Calu3 (cell line): ENCODE results near the gene PCED1B. TPM values are rescaled to one million over a fixed set of nuclear protein-coding genes. Genes with fewer than 3 reads are reported as not detected.

ENCODE experiments used
- BruUV-seq: library from RNA; stranded (reverse); fragments of 400-500 nt; replicated peaks from 2 replicates; lab custom pipeline; 2021; lab: Mats Ljungman, UMichigan
- CTCF ChIA-PET: fragments of 300-600 bp; sonication (Branson Sonifier 250); formaldehyde crosslinking; loops from one replicate; lab custom pipeline; 2022; ENCODE audit warnings: antibody characterized with exemption; lab: Charles Lee
- DNase-seq: peaks from one replicate; pipeline ENCODE4 v3.0.0; 2022
- H3K27ac Mint-ChIP-seq: one replicate; pipeline ENCODE4 v1.8.0; 2022; ENCODE audit warnings: mixed read lengths; ENCODE audit not compliant: unreplicated experiment
- H3K27me3 Mint-ChIP-seq: one replicate; pipeline ENCODE4 v1.8.0; 2022; ENCODE audit warnings: mixed read lengths; ENCODE audit not compliant: unreplicated experiment
- H3K36me3 Mint-ChIP-seq: one replicate; pipeline ENCODE4 v1.8.0; 2022; ENCODE audit warnings: mild to moderate bottlenecking, moderate library complexity, mixed read lengths; ENCODE audit not compliant: insufficient read depth, unreplicated experiment
- H3K4me1 Mint-ChIP-seq: one replicate; pipeline ENCODE4 v1.8.0; 2022; ENCODE audit warnings: mild to moderate bottlenecking, low read depth, mixed read lengths; ENCODE audit not compliant: unreplicated experiment
- H3K4me3 Mint-ChIP-seq: one replicate; pipeline ENCODE4 v1.8.0; 2022; ENCODE audit warnings: mild to moderate bottlenecking, low read depth, moderate library complexity, mixed read lengths; ENCODE audit not compliant: unreplicated experiment
- H3K9me3 Mint-ChIP-seq: one replicate; pipeline ENCODE4 v1.8.0; 2022; ENCODE audit warnings: low read depth, mixed read lengths; ENCODE audit not compliant: unreplicated experiment
- intact Hi-C: fragments of 100-400 bp; cut with micrococcal nuclease; formaldehyde crosslinking; loops from one replicate; pipeline ENCODE4 v1.10.0; 2022; ENCODE audit not compliant: unreplicated experiment
- total RNA-seq: library from RNA; stranded (reverse); gene quantifications from 2 replicates; pipeline ENCODE4 v1.2.3, GENCODE V29; 2022
- TF ChIP-seq, protein P1 (sequence below): fragments of 200-600 bp; IDR thresholded peaks from one replicate; pipeline ENCODE4 v1.8.0; 2022; ENCODE audit warnings: antibody characterized with exemption; ENCODE audit not compliant: unreplicated experiment

The PCED1B gene
- total RNA-seq, 1 experiment from 2014 or later: 4.1 TPM

- intact Hi-C loops: no loop called here
- Mint-ChIP-seq H3K36me3 (no peaks in the 10 kb centered on the region), H3K4me1 (no peaks in the 10 kb centered on the region), H3K4me3 (no peak overlapping the region), H3K9me3 (peaks cover 2% of the 10 kb centered on the region), H3K27me3 (no peaks in the 10 kb centered on the region), H3K27ac (no peak overlapping the region)
- no peak for DNase-seq
- TF ChIP-seq, protein P1, sequence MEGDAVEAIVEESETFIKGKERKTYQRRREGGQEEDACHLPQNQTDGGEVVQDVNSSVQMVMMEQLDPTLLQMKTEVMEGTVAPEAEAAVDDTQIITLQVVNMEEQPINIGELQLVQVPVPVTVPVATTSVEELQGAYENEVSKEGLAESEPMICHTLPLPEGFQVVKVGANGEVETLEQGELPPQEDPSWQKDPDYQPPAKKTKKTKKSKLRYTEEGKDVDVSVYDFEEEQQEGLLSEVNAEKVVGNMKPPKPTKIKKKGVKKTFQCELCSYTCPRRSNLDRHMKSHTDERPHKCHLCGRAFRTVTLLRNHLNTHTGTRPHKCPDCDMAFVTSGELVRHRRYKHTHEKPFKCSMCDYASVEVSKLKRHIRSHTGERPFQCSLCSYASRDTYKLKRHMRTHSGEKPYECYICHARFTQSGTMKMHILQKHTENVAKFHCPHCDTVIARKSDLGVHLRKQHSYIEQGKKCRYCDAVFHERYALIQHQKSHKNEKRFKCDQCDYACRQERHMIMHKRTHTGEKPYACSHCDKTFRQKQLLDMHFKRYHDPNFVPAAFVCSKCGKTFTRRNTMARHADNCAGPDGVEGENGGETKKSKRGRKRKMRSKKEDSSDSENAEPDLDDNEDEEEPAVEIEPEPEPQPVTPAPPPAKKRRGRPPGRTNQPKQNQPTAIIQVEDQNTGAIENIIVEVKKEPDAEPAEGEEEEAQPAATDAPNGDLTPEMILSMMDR: no peak
- CTCF ChIA-PET: no interaction called here
- no TSS peak for BruUV-seq
Measured at GRCh38 chr12:47206450-47207339, 127.3 kb downstream of the PCED1B start.

- BruUV-seq: no TSS peak
- intact Hi-C loops: no loop called here
- no peak overlapping the region for H3K4me3 Mint-ChIP-seq
- peaks cover 2% of the 10 kb centered on the region for H3K9me3 Mint-ChIP-seq
- no peaks in the 10 kb centered on the region for H3K27me3 Mint-ChIP-seq
- no peaks in the 10 kb centered on the region for H3K36me3 Mint-ChIP-seq
- TF ChIP-seq, protein P1: no peak
- no peak overlapping the region for H3K27ac Mint-ChIP-seq
- H3K4me1 Mint-ChIP-seq: no peaks in the 10 kb centered on the region
- CTCF ChIA-PET: no interaction called here
- DNase-seq: no peak
Measured at GRCh38 chr12:47207340-47207717, 127.9 kb downstream of the PCED1B start.

- Mint-ChIP-seq H3K4me1 (no peaks in the 10 kb centered on the region), H3K9me3 (peaks cover 2% of the 10 kb centered on the region), H3K27me3 (no peaks in the 10 kb centered on the region), H3K4me3 (no peak overlapping the region), H3K27ac (no peak overlapping the region), H3K36me3 (no peaks in the 10 kb centered on the region)
- intact Hi-C loops: no loop called here
- no peak for DNase-seq
- no TSS peak for BruUV-seq
- TF ChIP-seq, protein P1: no peak
- CTCF ChIA-PET: no interaction called here
Measured at GRCh38 chr12:47207829-47208248, 128.4 kb downstream of the PCED1B start.

GRCh38 chr12:47209014-47209413, 129.6 kb downstream of the PCED1B start:
- DNase-seq: no peak
- no peak overlapping the region for H3K4me3 Mint-ChIP-seq
- TF ChIP-seq, protein P1: no peak
- CTCF ChIA-PET: no interaction called here
- no peaks in the 10 kb centered on the region for H3K4me1 Mint-ChIP-seq
- BruUV-seq: no TSS peak
- no peak overlapping the region for H3K27ac Mint-ChIP-seq
- no peaks in the 10 kb centered on the region for H3K36me3 Mint-ChIP-seq
- intact Hi-C loops: no loop called here
- H3K9me3 Mint-ChIP-seq: peaks cover 2% of the 10 kb centered on the region
- no peaks in the 10 kb centered on the region for H3K27me3 Mint-ChIP-seq
